GM21717 (cell line): ENCODE data around the gene MYBPC1.
A peak's percentile ranks its signal among the peaks of the same experiment; 100 is the strongest.

Experiments used
- ATAC-seq: cut with Tn5 transposase; IDR thresholded peaks from one replicate; pipeline ENCODE4 v1.9.1; 2021; ENCODE audit warnings: mild to moderate bottlenecking, moderate library complexity; ENCODE audit not compliant: unreplicated experiment

The MYBPC1 gene

GRCh38 chr12:101690544-101691098 lies 95.8 kb downstream of the MYBPC1 start:
- ATAC-seq: no peak

GRCh38 chr12:101691503-101692096 lies 96.8 kb downstream of the MYBPC1 start:
- ATAC-seq: no peak

GRCh38 chr12:101694297-101694848 lies 99.6 kb downstream of the MYBPC1 start:
- ATAC-seq: no peak

GRCh38 chr12:101694986-101695385 lies 100.2 kb downstream of the MYBPC1 start:
- no peak for ATAC-seq

GRCh38 chr12:101695706-101696105 lies 100.9 kb downstream of the MYBPC1 start:
- no peak for ATAC-seq

GRCh38 chr12:101696251-101697196 lies 101.8 kb downstream of the MYBPC1 start:
- ATAC-seq: peak; percentile 34

- ATAC-seq: peak; percentile 68
Measured at GRCh38 chr12:101697197-101697929, 102.6 kb downstream of the MYBPC1 start, which contains the start of gene CHPT1. Gene CHPT1 (plus strand): TSS chr12:101697640. CDS start chr12:101697862, 222 bp downstream.

GRCh38 chr12:101697930-101698799 lies 103.4 kb downstream of the MYBPC1 start:
- peak; percentile 32 for ATAC-seq

GRCh38 chr12:101698800-101699347 lies 104.1 kb downstream of the MYBPC1 start:
- ATAC-seq: no peak

GRCh38 chr12:101700299-101700820 lies 105.6 kb downstream of the MYBPC1 start:
- no peak for ATAC-seq

GRCh38 chr12:101703487-101703886 lies 108.7 kb downstream of the MYBPC1 start:
- ATAC-seq: no peak

- no peak for ATAC-seq
Measured at GRCh38 chr12:101706403-101706802, 111.6 kb downstream of the MYBPC1 start.

GRCh38 chr12:101707131-101707782 lies 112.5 kb downstream of the MYBPC1 start:
- ATAC-seq: no peak

- ATAC-seq: no peak
Measured at GRCh38 chr12:101710288-101710687, 115.5 kb downstream of the MYBPC1 start.

GRCh38 chr12:101713059-101713682 lies 118.4 kb downstream of the MYBPC1 start:
- no peak for ATAC-seq

GRCh38 chr12:101713930-101714329 lies 119.2 kb downstream of the MYBPC1 start:
- ATAC-seq: no peak

GRCh38 chr12:101714877-101715444 lies 120.2 kb downstream of the MYBPC1 start:
- no peak for ATAC-seq

GRCh38 chr12:101719566-101719965 lies 124.8 kb downstream of the MYBPC1 start:
- no peak for ATAC-seq
